Stimulated activated CD8-positive, alpha-beta memory T cell treated with anti-CD3 and anti-CD28 coated beads, Interleukin-12 subunit alpha, Interleukin-12 subunit beta, amount 100 ng/mL, for 24 hours (primary cell): ENCODE data around the gene CAMK2G.
"Not testable (repeated sequence)": the region's sequence is repeated elsewhere in the genome, so short reads cannot be mapped to it uniquely, and the experiment has no call there.

Experiments used
- DNase-seq: peaks from one replicate; pipeline ENCODE4 v3.0.0-alpha.2; 2020; ENCODE audit errors: extremely low read depth

CAMK2G gene

GRCh38 chr10:73791871-73792400 is 82.4 kb downstream of the CAMK2G start:
- no peak for DNase-seq

- DNase-seq: no peak
These were observed 83.3 kb downstream of the CAMK2G start for GRCh38 chr10:73790886-73791625.

- DNase-seq: no peak
These were observed 84.7 kb downstream of the CAMK2G start for GRCh38 chr10:73789659-73790055.

- DNase-seq: no peak
These were observed 85.3 kb downstream of the CAMK2G start for GRCh38 chr10:73788864-73789658.

- DNase-seq: not testable (repeated sequence)
These were observed 87.1 kb downstream of the CAMK2G start for GRCh38 chr10:73787031-73787800.

- DNase-seq: no peak
These were observed 87.9 kb downstream of the CAMK2G start for GRCh38 chr10:73786512-73786885.

- DNase-seq: no peak
These were observed 88.4 kb downstream of the CAMK2G start for GRCh38 chr10:73785721-73786511.

GRCh38 chr10:73785211-73785720 is 89.1 kb downstream of the CAMK2G start, which contains the start of gene ZSWIM8:
Gene ZSWIM8 (plus strand): TSS chr10:73785606. CDS start chr10:73785879, 273 bp downstream.
- DNase-seq: peak; percentile 58

GRCh38 chr10:73782749-73783085 is 91.6 kb downstream of the CAMK2G start:
- no peak for DNase-seq

- DNase-seq: peak; percentile 84
These were observed 92.2 kb downstream of the CAMK2G start, which contains the start of gene CHCHD1 for GRCh38 chr10:73781879-73782748. Gene CHCHD1 (plus strand): TSS chr10:73782048. CDS start chr10:73782076, 28 bp downstream.

- DNase-seq: no peak
These were observed 92.8 kb downstream of the CAMK2G start for GRCh38 chr10:73781548-73781878.

GRCh38 chr10:73780966-73781365 is 93.4 kb downstream of the CAMK2G start:
- DNase-seq: no peak

GRCh38 chr10:73780301-73780700 is 94.1 kb downstream of the CAMK2G start:
- no peak for DNase-seq

- no peak for DNase-seq
These were observed 94.7 kb downstream of the CAMK2G start for GRCh38 chr10:73779539-73780197.

GRCh38 chr10:73779018-73779417 is 95.3 kb downstream of the CAMK2G start:
- DNase-seq: no peak

GRCh38 chr10:73774637-73775036 is 99.7 kb downstream of the CAMK2G start:
- DNase-seq: no peak

GRCh38 chr10:73773152-73773879 is 101.0 kb downstream of the CAMK2G start:
- DNase-seq: no peak

GRCh38 chr10:73772281-73773151 is 101.8 kb downstream of the CAMK2G start:
- DNase-seq: peak; percentile 48
